ENCODE data around the gene SLC38A4.

SLC38A4 gene

GRCh38 chr12:46800160-46800559 is 25.6 kb downstream of the SLC38A4 start:
- TF ChIP-seq CREB1 (IDR thresholded peaks at IDR 0.05; ENCODE audit: low read depth) (no peak), YY1 (IDR thresholded peaks at IDR 0.05; ENCODE audit: low read depth) (no peak), NFIC (IDR thresholded peaks at IDR 0.05) (no peak), EGR1 (IDR thresholded peaks at IDR 0.05) (no peak), TAF1 (IDR thresholded peaks at IDR 0.05; ENCODE audit: low read depth) (no peak), MAX (IDR thresholded peaks at IDR 0.05) (no peak), USF1 (IDR thresholded peaks at IDR 0.05) (no peak), CEBPB (IDR thresholded peaks at IDR 0.05) (no peak), ZBTB7A (IDR thresholded peaks at IDR 0.05; ENCODE audit: low read depth) (no peak), REST (IDR thresholded peaks at IDR 0.05; ENCODE audit: low read depth) (no peak), EP300 (IDR thresholded peaks at IDR 0.05; ENCODE audit: borderline replicate concordance) (no peak), TEAD4 (IDR thresholded peaks at IDR 0.05) (no peak), TCF12 (IDR thresholded peaks at IDR 0.05; ENCODE audit: low read depth) (no peak), FOXM1 (IDR thresholded peaks at IDR 0.05; ENCODE audit: borderline replicate concordance, low read depth) (no peak), RAD21 (IDR thresholded peaks at IDR 0.05; ENCODE audit: low read depth) (no peak)

GRCh38 chr12:46798648-46799047 is 27.1 kb downstream of the SLC38A4 start:
- TF ChIP-seq CREB1 (IDR thresholded peaks at IDR 0.05; ENCODE audit: low read depth) (no peak), TEAD4 (IDR thresholded peaks at IDR 0.05) (no peak), CEBPB (IDR thresholded peaks at IDR 0.05) (no peak), TAF1 (IDR thresholded peaks at IDR 0.05; ENCODE audit: low read depth) (no peak), TCF12 (IDR thresholded peaks at IDR 0.05; ENCODE audit: low read depth) (no peak), FOXM1 (IDR thresholded peaks at IDR 0.05; ENCODE audit: borderline replicate concordance, low read depth) (no peak), RAD21 (IDR thresholded peaks at IDR 0.05; ENCODE audit: low read depth) (no peak), MAX (IDR thresholded peaks at IDR 0.05) (no peak)

- TF ChIP-seq REST (IDR thresholded peaks at IDR 0.05; ENCODE audit: low read depth) (no peak), ZBTB7A (IDR thresholded peaks at IDR 0.05; ENCODE audit: low read depth) (no peak), EP300 (IDR thresholded peaks at IDR 0.05; ENCODE audit: borderline replicate concordance) (no peak), YY1 (IDR thresholded peaks at IDR 0.05; ENCODE audit: low read depth) (no peak), USF1 (IDR thresholded peaks at IDR 0.05) (no peak), FOXM1 (IDR thresholded peaks at IDR 0.05; ENCODE audit: borderline replicate concordance, low read depth) (no peak), TAF1 (IDR thresholded peaks at IDR 0.05; ENCODE audit: low read depth) (no peak), RAD21 (IDR thresholded peaks at IDR 0.05; ENCODE audit: low read depth) (no peak), TEAD4 (IDR thresholded peaks at IDR 0.05) (no peak), MAX (IDR thresholded peaks at IDR 0.05) (no peak), CEBPB (IDR thresholded peaks at IDR 0.05) (no peak), CREB1 (IDR thresholded peaks at IDR 0.05; ENCODE audit: low read depth) (no peak), TCF12 (IDR thresholded peaks at IDR 0.05; ENCODE audit: low read depth) (no peak), EGR1 (IDR thresholded peaks at IDR 0.05) (no peak), NFIC (IDR thresholded peaks at IDR 0.05) (no peak)
Measured at GRCh38 chr12:46798056-46798455, 27.7 kb downstream of the SLC38A4 start.

GRCh38 chr12:46795988-46796387 is 29.8 kb downstream of the SLC38A4 start:
- TF ChIP-seq CREB1 (IDR thresholded peaks at IDR 0.05; ENCODE audit: low read depth) = no peak

GRCh38 chr12:46794593-46795190 is 31.1 kb downstream of the SLC38A4 start:
- TF ChIP-seq USF1 (IDR thresholded peaks at IDR 0.05) (no peak), CREB1 (IDR thresholded peaks at IDR 0.05; ENCODE audit: low read depth) (no peak), YY1 (IDR thresholded peaks at IDR 0.05; ENCODE audit: low read depth) (no peak), EGR1 (IDR thresholded peaks at IDR 0.05) (no peak), EP300 (IDR thresholded peaks at IDR 0.05; ENCODE audit: borderline replicate concordance) (no peak), TAF1 (IDR thresholded peaks at IDR 0.05; ENCODE audit: low read depth) (no peak), TCF12 (IDR thresholded peaks at IDR 0.05; ENCODE audit: low read depth) (no peak), TEAD4 (IDR thresholded peaks at IDR 0.05) (no peak), NFIC (IDR thresholded peaks at IDR 0.05) (no peak), FOXM1 (IDR thresholded peaks at IDR 0.05; ENCODE audit: borderline replicate concordance, low read depth) (no peak), CEBPB (IDR thresholded peaks at IDR 0.05) (no peak), MAX (IDR thresholded peaks at IDR 0.05) (no peak), RAD21 (IDR thresholded peaks at IDR 0.05; ENCODE audit: low read depth) (no peak), REST (IDR thresholded peaks at IDR 0.05; ENCODE audit: low read depth) (no peak), ZBTB7A (IDR thresholded peaks at IDR 0.05; ENCODE audit: low read depth) (no peak)

Data from Ishikawa (cell line).